Stimulated activated CD4-positive, alpha-beta T cell treated with anti-CD3 and anti-CD28 coated beads, Interleukin-1b, Interleukin-23, amount 100 ng/mL, for 4 hours (primary cell): ENCODE measurements around the gene ZBP1.

Source experiments
- DNase-seq, 2 donors: peaks; one replicate each; pipeline ENCODE4 v3.0.0-alpha.2; 2020; ENCODE audit warnings: low read depth in 2 of 2

Gene ZBP1

GRCh38 chr20:57618091-57618763, 2.0 kb downstream of the ZBP1 start:
- DNase-seq, result no peak

DNA sequence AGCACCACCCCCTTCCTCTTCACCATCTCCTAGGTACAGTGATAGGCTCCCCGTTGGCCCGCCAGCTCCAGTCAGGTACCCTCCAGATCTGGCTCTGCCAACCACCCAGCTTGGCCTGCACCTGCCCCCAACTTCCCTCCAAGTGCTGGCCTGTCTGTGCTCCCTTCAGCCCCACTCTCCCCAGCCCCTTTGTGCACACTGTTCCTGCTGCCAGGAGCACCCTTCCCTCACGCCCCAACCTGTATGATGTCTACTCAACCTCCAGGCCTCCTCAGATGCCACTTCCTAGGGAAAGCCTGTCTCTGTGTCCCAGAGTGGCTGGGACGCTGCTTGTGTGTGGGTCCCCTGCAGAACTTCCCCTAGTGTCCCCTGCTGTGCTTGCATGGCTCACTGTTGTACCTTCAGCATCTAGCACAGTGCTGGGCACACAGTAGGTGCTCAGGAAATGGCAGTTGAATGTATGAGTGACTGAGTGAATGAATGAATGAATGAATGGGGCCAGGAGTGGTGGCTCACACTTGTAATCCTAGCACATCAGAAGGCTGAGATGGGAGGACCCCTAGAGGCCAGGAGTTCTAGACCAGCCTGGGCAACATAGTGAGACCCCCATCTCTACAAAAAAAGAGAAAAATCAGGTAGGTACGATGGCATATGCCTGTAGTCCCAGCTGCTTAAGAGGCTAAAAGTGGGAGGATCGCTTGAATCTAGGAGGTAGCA, 3.0 kb downstream of the ZBP1 start:
- no peak for DNase-seq

DNA sequence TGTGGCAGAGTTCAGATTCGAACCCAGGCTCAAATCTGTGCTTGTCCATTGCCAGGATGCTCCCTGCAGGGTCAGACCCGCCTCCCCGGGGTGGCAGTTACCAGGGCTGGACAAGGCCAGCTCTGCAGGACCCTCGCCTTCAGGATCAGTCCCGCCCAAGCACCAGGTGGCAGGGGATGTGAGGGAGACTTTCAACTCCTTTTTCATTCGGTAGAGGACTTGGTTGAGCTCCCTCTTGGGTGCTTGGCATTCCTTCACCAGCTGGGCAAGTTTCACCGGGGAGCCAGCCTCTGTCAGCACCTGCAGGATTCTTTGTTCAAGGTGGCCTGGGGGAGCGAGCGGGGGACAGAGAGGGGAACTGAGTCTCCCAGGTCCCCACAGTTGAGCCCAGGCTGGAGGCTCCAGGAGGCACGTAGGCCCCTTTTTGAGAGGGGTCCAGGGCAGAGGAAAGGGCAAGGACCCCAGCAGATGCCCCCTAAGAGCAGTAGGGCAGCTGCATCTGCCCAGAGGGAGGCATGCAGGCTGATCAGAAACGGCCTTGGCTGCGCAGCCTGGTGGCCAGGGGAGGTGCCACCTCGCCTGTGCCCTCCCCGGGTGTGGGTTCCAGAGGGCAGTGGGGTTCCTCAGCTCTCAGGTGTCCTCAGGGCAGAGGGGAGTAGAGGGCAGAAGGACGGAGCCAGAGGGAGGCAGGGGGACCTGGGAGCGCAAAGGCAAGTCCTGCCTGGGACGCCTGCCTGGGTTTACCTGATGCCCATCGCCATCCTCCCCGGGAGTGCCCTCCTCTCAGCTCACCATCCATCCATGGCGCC, 3.9 kb downstream of the ZBP1 start:
- no peak for DNase-seq

DNA sequence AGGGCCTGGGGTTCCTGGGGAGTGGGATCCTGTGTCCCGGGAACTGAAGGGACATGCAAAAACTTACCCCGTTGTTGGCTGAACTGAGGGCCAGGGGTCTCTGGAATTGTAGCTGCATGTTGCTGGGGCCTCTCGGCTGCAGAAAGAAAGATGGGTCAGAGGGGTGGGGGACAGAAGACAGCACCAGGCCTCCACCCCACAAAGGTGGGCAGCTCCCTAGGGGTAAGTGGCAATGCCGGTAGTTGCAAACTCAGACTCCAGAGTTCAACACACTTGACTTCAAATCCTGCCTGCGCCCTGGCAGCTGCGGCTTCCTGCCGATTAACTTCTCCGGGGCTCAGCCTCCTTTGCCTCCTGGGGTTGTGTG, 4.8 kb downstream of the ZBP1 start:
- DNase-seq, result no peak

- no peak for DNase-seq
These were observed 5.5 kb downstream of the ZBP1 start for GRCh38 chr20:57614490-57615444.

- DNase-seq, result no peak
These were observed 6.7 kb downstream of the ZBP1 start for GRCh38 chr20:57613481-57613921.

DNA sequence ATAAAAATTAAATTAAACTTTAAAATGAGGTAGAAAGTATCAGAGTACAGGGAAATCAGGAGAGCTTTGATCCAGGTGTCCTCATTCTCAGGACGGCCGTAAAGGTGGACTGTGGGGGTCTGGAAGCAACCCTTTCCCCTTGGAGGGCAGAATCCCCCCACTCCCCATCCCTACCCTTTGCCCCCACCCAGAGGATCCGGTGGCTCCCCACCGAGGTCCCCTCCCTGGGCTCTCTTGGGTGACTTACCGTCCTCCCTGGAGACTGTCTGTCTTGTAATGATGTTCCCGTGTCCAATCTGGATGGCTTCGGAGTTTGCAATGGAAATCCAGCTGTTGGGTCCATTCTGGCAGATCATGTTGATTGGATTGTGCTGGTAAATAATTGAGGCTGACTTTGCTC, 7.3 kb downstream of the ZBP1 start:
- no peak for DNase-seq

GRCh38 chr20:57612436-57612835, 7.8 kb downstream of the ZBP1 start:
- DNase-seq, result no peak

DNA sequence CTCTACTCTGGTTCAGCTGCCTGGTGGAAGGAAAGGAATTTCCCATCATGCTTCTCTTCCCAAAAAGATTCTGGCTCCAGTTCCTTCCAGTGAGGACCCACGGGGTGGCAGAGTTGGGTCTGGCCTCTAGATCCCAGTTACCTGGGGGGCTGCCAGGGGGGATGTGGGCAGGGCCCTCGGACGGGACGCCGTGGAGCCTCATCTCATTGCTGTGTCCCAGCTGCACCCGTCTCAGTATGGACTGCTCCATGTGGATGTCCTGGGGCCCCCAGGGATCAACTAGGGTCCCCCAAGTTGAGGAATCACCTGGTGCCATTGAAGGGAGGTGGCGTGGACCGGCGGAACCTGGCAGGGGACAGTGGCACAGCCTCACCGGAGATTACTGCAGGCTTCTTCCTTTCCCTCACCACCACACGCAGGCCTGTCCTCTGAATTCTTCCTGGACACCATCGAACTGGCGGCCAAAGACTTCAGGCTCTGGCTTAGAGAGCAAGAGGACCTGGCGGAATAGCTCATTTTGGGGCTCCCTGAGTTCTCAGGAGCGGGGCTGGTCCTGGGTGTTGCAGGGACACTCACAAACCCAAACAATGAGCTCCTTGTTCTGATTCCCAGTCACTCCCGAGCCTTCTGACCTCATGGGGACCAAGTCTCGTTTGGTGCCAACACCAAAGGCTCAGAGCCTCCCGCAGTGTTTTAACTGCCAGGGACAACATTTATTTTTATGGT, 8.5 kb downstream of the ZBP1 start:
- DNase-seq, result no peak

DNA sequence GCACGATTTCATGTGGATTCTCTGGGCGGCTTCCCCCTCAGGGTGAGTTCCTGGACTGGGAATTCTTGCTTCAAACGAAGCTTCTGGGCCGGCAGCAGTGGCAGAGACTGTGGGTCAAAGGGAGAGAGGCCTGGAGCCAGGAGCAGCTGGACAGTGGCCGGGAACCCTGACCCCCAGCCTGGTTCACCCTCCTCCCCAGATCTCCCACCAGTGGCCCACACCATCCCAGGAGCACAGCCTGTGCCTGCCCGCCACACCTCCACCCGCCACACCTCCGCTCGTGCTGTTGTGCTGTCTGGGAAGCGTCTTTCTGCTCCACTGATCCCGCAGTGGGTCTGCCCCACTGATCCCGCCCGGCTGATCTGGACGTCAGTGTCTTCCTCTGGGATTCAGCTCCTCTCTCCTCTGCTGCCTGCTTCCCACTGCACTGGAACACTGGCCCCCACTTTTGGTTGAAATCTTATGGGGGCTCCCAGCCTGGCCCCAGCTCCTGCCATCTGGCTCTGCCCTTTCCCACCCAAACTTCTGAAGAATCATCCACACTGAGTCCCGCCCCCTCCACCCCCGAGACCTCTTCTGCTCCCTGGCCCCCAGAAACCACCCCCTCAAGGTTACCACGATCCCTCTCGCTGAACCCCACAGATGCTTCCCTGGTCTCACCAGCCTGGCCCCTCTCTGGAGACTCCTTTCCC, 9.8 kb downstream of the ZBP1 start:
- DNase-seq, result no peak

DNA sequence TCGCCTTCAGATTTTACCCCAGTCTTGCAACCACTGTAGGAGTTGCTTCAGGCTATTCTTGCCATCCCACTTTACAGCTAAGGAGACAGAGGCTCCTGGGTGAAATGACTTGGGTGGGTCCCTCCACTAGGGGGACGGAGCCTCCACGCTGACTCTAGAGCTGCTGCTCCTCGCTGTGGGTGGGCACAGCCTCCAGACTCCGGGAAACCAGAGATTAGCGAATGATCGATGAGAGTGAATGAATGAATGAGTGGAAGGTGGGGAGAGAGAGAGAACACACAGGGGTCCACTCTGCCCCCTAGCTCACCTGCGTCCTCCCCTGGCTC, 10.4 kb downstream of the ZBP1 start:
- no peak for DNase-seq

- no peak for DNase-seq
These were observed 11.0 kb downstream of the ZBP1 start for GRCh38 chr20:57609086-57609841.

GRCh38 chr20:57608516-57608915, 11.7 kb downstream of the ZBP1 start:
- no peak for DNase-seq

DNA sequence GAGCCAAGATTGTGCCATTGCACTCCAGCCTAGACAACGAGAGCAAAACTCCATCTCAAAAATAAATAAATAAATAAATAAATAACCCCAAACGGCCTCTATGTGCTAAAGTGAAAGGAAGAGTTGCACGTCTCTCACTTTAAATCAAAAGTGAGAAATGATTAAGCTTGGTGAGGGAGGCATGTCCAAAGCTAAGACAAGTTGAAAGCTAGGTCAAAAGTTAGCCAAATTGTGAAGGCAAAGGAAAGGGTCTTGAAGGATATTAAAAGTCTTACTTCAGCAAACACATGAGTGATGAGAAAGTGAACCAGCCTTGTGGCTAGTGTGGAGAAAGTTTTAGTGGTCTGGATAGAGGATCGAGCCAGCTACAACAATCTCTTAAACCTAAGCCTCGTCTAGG, 14.3 kb downstream of the ZBP1 start:
- no peak for DNase-seq

DNA sequence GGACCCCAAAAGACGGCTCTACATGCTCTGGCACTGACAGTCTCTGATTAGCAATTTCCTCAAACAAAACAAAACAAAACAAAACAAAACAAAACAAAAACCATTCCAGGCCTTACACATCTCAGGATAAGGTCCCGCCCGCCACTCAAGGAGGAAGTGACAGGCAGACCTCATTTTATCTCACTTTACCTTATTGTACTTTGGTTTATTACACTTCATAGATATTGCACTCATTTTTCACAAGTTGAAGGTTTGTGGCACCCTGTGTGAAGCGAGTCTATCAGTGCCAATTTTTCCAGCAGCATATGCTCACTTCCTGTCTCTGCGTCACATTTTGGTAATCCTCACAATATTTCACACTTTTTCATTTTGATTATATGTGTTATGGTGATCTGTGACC, 15.2 kb downstream of the ZBP1 start:
- no peak for DNase-seq

- DNase-seq, result no peak
These were observed 17.1 kb downstream of the ZBP1 start for GRCh38 chr20:57603120-57603519.

DNA sequence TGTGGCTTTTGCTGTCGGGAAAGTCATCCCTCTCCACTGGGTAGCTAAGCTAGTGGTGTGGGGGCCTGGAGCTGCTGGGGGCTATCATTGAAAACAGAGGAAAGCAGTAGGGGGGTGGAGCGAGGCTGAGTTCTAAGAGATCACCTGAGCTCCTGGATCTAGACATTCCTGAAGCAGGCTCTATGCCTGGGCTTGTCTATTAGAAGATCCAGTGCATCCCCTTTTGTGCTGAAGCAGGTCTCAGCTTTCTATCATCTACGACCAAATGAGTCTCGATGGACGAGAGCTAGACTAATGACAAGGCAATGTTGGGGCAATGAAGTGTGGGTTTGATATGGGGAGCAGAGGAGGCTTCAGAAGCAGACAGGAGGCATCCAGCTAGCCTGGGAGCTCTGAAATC, 18.5 kb downstream of the ZBP1 start:
- no peak for DNase-seq

GRCh38 chr20:57601211-57601570, 19.0 kb downstream of the ZBP1 start:
- DNase-seq, result no peak

- no peak for DNase-seq
These were observed 19.7 kb downstream of the ZBP1 start for GRCh38 chr20:57600320-57601210.
